Measurements from ENCODE around the gene EPS15. TPM values are rescaled to one million over a fixed set of nuclear protein-coding genes. Genes with fewer than 3 reads are reported as not detected.
"Not testable (repeated sequence)": the region's sequence is repeated elsewhere in the genome, so short reads cannot be mapped to it uniquely, and the experiment has no call there.

The EPS15 gene
- total RNA-seq, 1 donor from 2014 or later: 37.1 TPM

GRCh38 chr1:51410568-51411460 lies 108.3 kb downstream of the EPS15 start:
- H3K36me3 ChIP-seq (ENCODE audit: control insufficient read depth, insufficient read depth, low read length): peaks cover 2% of the 10 kb centered on the region
- no peaks in the 10 kb centered on the region for H3K27me3 ChIP-seq (ENCODE audit: control insufficient read depth, insufficient read depth, low read length)
- TF ChIP-seq CTCF (IDR thresholded peaks at IDR 0.05; ENCODE audit: insufficient read depth, low read length, poor library complexity, severe bottlenecking): no peak
- no peak overlapping the region for H3K4me3 ChIP-seq (ENCODE audit: low read depth, low read length)
- DNase-seq (ENCODE audit: low read depth): no peak

- H3K27me3 ChIP-seq (ENCODE audit: control insufficient read depth, insufficient read depth, low read length); H3K36me3 ChIP-seq (ENCODE audit: control insufficient read depth, insufficient read depth, low read length); DNase-seq (ENCODE audit: low read depth); H3K4me3 ChIP-seq (ENCODE audit: low read depth, low read length): not testable (repeated sequence)
These were observed 109.1 kb downstream of the EPS15 start for GRCh38 chr1:51409755-51410541.

GRCh38 chr1:51392241-51392640 lies 126.8 kb downstream of the EPS15 start:
- Histone ChIP-seq H3K4me3 (ENCODE audit: low read depth, low read length) (no peak overlapping the region), H3K27me3 (ENCODE audit: control insufficient read depth, insufficient read depth, low read length) (no peaks in the 10 kb centered on the region), H3K36me3 (ENCODE audit: control insufficient read depth, insufficient read depth, low read length) (no peaks in the 10 kb centered on the region)
- TF ChIP-seq CTCF (IDR thresholded peaks at IDR 0.05; ENCODE audit: insufficient read depth, low read length, poor library complexity, severe bottlenecking): no peak
- no peak for DNase-seq (ENCODE audit: low read depth)

- not testable (repeated sequence) for H3K36me3 ChIP-seq (ENCODE audit: control insufficient read depth, insufficient read depth, low read length); DNase-seq (ENCODE audit: low read depth); H3K4me3 ChIP-seq (ENCODE audit: low read depth, low read length); H3K27me3 ChIP-seq (ENCODE audit: control insufficient read depth, insufficient read depth, low read length)
These were observed 128.4 kb downstream of the EPS15 start for GRCh38 chr1:51390641-51391040.

GRCh38 chr1:51387288-51387687 lies 131.8 kb downstream of the EPS15 start:
- DNase-seq (ENCODE audit: low read depth); H3K27me3 ChIP-seq (ENCODE audit: control insufficient read depth, insufficient read depth, low read length); H3K4me3 ChIP-seq (ENCODE audit: low read depth, low read length); H3K36me3 ChIP-seq (ENCODE audit: control insufficient read depth, insufficient read depth, low read length): not testable (repeated sequence)

GRCh38 chr1:51386259-51386658 lies 132.8 kb downstream of the EPS15 start:
- H3K27me3 ChIP-seq (ENCODE audit: control insufficient read depth, insufficient read depth, low read length); H3K4me3 ChIP-seq (ENCODE audit: low read depth, low read length); DNase-seq (ENCODE audit: low read depth); H3K36me3 ChIP-seq (ENCODE audit: control insufficient read depth, insufficient read depth, low read length): not testable (repeated sequence)

- Histone ChIP-seq H3K27me3 (ENCODE audit: control insufficient read depth, insufficient read depth, low read length) (no peaks in the 10 kb centered on the region), H3K36me3 (ENCODE audit: control insufficient read depth, insufficient read depth, low read length) (no peaks in the 10 kb centered on the region), H3K4me3 (ENCODE audit: low read depth, low read length) (no peak overlapping the region)
- DNase-seq (ENCODE audit: low read depth): no peak
- TF ChIP-seq CTCF (IDR thresholded peaks at IDR 0.05; ENCODE audit: insufficient read depth, low read length, poor library complexity, severe bottlenecking): no peak
These were observed 133.3 kb downstream of the EPS15 start for GRCh38 chr1:51385776-51386175.

Data from kidney epithelial cell (primary cell).